Coronary artery (tissue), 2 donors: ENCODE results near the gene SEM1.
"Not testable (repeated sequence)": the region's sequence is repeated elsewhere in the genome, so short reads cannot be mapped to it uniquely, and the experiment has no call there.

Experiments
- DNase-seq: peaks from one replicate; pipeline ENCODE4 v3.0.0-alpha.2; 2017; ENCODE audit warnings: low spot score
- H3K27ac ChIP-seq, 2 donors: fragments of 200-600 bp; sonication (generic); one replicate each; pipeline ENCODE4 v1.5.1; 2016 to 2019
- H3K4me3 ChIP-seq: fragments of 200-600 bp; sonication (generic); 2 replicates; pipeline ENCODE4 v1.5.1; 2016; ENCODE audit warnings: mild to moderate bottlenecking, moderate library complexity
- TF ChIP-seq, protein P1 (sequence below): fragments of 200-600 bp; sonication (generic); IDR thresholded peaks from one replicate; pipeline ENCODE4 v1.5.1; 2019; ENCODE audit warnings: antibody characterized with exemption

The SEM1 gene

DNA sequence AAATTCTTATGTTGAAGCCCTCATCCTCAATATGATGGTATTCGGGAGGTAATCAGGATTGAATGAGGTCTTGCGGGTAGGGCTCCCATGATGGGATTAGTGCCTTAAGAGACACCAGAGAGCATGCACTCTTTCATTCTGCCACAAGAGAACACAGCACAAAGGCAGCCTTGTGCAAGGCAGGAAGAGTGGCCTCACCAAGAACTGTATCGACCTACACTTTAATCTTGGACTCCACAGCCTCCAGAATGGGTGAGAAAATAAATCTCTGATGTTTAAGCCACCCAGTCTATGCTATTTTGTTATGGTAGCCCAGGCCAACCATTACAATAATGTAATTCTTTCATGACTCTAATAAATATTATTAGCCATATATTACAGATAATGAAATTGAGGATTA, 8.4 kb downstream of the SEM1 start:
- H3K27ac ChIP-seq, result no peak overlapping the region
- TF ChIP-seq, protein P1, sequence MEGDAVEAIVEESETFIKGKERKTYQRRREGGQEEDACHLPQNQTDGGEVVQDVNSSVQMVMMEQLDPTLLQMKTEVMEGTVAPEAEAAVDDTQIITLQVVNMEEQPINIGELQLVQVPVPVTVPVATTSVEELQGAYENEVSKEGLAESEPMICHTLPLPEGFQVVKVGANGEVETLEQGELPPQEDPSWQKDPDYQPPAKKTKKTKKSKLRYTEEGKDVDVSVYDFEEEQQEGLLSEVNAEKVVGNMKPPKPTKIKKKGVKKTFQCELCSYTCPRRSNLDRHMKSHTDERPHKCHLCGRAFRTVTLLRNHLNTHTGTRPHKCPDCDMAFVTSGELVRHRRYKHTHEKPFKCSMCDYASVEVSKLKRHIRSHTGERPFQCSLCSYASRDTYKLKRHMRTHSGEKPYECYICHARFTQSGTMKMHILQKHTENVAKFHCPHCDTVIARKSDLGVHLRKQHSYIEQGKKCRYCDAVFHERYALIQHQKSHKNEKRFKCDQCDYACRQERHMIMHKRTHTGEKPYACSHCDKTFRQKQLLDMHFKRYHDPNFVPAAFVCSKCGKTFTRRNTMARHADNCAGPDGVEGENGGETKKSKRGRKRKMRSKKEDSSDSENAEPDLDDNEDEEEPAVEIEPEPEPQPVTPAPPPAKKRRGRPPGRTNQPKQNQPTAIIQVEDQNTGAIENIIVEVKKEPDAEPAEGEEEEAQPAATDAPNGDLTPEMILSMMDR, result no peak
- H3K4me3 ChIP-seq, result no peak overlapping the region
- DNase-seq, result no peak

DNA sequence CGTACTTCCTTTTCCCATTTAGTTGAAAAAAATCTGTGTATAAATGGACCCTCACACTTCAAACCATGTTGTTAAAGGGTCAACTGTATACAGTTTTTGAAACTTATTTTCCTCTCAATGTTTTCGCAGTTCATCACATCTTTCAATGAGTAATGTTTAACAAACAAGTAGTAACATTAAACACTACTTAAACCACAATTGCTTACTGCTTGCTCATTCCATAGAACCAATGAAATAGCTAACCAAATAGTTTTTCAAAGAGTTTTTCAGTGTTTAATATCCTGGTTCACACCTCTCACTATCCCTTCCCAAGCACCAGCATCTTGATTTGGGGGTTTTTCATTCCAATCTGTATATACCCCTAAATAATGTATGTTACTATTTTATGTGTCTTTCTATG, 9.1 kb downstream of the SEM1 start:
- H3K27ac ChIP-seq, result no peak overlapping the region
- no peak overlapping the region for H3K4me3 ChIP-seq
- TF ChIP-seq, protein P1, result no peak
- DNase-seq, result no peak

DNA sequence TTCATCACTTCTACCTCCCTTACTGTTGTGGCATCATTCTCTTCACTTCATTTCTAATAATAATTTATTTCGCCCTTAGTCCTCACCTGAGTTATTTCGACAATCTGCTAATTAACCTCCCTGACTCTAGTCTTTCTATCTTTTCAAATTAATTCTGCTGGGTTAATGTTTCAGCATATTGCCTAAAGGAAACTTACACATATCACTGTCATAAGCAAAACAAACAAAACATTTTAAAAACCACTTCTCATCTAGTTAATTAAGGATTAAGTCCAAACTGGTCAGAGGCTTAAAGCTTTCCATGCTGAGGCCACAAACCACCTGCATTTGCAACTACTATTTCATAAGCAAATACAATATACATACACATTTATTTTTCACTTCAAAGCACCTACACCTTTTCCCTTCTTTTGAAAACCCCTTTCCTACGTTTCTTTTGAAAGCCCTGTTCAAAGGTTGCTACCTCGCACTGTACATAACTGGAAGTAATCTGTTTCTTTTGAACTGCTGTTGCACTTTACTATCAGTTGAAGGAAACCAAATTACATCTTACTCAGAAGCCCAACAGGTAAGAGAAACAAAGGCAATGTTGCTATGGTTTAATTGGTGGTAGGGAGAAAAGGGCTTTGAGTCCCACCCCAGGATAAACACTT, 10.3 kb downstream of the SEM1 start:
- Histone ChIP-seq H3K4me3 (no peak overlapping the region), H3K27ac (no peak overlapping the region)
- TF ChIP-seq, protein P1, result no peak
- DNase-seq, result no peak

DNA sequence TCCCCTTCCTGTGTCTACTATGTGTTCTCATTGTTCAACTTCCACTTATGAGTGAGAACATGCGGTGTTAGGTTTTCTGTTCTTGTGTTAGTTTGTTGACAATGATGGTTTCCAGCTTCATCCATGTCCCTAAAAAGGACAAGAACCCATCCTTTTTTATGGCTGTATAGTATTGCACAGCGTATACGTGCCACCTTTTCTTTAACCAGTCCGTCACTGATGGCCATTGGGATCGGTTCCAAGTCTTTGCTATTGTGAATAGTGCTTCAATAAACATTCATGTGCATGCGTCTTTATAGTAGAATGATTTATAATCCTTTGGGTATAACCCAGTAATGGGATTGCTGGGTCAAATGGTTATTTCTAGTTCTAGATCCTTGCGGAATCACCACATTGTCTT, 11.2 kb downstream of the SEM1 start:
- not testable (repeated sequence) for H3K4me3 ChIP-seq, DNase-seq, H3K27ac ChIP-seq

DNA sequence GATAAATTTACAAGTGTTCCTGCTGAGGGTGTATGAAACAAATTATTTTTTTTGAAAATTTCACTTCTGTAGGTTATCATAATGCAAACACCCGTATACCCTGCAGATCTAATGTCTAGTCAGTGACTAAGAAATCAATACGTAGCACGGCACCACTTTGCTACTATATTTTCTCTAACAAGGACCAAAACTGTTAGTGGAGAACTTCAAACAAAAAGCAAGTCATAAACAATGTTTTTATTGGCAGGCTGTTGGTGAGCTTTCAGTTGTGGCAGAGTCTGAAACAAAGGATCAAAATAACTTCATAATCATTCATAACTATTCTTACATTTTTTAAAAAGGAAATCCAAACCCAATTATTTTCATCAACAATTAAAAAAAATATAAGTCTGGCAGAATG, 11.8 kb downstream of the SEM1 start:
- no peak for DNase-seq
- TF ChIP-seq, protein P1, result no peak
- Histone ChIP-seq H3K4me3 (no peak overlapping the region), H3K27ac (no peak overlapping the region)

DNA sequence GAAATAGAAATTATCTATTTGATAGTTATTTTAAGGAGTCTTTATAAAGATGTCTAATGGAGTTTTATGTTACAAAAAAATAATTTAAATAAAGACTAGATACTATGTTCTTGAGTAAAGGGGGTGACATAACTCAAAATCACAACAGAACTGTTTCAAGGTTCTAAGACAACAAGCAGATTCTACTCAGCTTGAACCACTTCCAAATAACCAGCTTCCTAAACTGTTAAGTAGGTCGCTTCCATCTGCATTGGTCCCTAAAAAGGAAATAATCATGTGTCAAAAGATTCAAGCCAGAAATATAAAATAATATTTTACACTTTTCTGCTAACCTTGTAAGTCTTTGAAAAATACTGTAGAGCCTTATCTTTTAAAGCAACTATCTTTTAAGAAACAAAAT, 14.1 kb downstream of the SEM1 start:
- TF ChIP-seq, protein P1, result no peak
- Histone ChIP-seq H3K27ac (no peak overlapping the region), H3K4me3 (no peak overlapping the region)
- DNase-seq, result no peak

DNA sequence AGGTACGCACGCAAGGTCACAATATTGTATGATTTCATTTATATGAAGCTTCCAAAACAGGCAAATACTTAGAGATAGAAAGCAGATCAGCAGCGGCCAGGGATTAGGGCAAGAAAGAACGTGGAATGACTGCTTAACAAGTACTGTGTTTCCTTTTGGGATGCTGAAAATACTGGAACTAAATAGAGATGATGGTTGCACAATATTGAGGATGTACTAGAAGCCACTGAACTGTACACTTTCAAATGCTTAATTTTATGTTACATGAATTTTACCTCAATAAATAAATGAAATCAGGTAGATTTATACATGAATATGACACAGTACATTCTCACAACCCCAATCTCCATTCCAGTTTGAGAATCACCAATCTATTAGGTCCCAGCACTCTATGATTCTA, 15.6 kb downstream of the SEM1 start:
- DNase-seq, result no peak
- H3K4me3 ChIP-seq, result no peak overlapping the region
- no peak overlapping the region for H3K27ac ChIP-seq
- TF ChIP-seq, protein P1, result no peak
